ENCODE results near the gene CMTR1.

Gene CMTR1

DNA sequence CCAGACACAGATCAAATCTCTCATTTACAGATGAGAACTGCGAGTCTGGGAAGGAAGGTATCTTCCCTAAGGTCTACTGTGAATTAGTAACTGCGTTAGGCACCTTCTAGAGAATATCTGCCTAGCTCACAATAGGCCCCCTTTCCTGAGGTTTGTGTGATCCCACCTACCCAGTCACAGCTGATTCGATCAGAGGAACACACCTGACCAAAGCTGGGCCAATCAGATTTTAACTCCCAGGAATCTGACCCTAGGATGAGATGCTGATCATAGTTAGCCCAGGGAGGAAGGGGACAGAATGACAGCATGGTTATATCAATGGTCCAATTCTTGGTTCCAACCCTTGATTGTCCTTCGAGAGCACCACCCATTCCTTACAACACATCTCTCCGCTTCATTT is 74.1 kb downstream of the CMTR1 start:
- Histone ChIP-seq H3K4me1 (ENCODE audit: low read depth, poor library complexity, severe bottlenecking) (peaks cover 12% of the 10 kb centered on the region), H3K9ac (no peak overlapping the region), H3K79me2 (ENCODE audit: insufficient read depth, low read depth) (no peaks in the 10 kb centered on the region), H3K36me3 (ENCODE audit: insufficient read depth) (no peaks in the 10 kb centered on the region), H3K4me3 (IDR thresholded peaks at IDR 0.05; ENCODE audit: insufficient read depth, low read depth, low read length) (no peak overlapping the region), H3K27ac (no peak overlapping the region), H4K20me1 (ENCODE audit: insufficient read depth) (no peaks in the 10 kb centered on the region), H2AFZ (ENCODE audit: low read depth) (no peak overlapping the region), H3K4me2 (no peak overlapping the region), H3K27me3 (ENCODE audit: insufficient read depth, low read depth) (no peaks in the 10 kb centered on the region)
- TF ChIP-seq, protein P1, sequence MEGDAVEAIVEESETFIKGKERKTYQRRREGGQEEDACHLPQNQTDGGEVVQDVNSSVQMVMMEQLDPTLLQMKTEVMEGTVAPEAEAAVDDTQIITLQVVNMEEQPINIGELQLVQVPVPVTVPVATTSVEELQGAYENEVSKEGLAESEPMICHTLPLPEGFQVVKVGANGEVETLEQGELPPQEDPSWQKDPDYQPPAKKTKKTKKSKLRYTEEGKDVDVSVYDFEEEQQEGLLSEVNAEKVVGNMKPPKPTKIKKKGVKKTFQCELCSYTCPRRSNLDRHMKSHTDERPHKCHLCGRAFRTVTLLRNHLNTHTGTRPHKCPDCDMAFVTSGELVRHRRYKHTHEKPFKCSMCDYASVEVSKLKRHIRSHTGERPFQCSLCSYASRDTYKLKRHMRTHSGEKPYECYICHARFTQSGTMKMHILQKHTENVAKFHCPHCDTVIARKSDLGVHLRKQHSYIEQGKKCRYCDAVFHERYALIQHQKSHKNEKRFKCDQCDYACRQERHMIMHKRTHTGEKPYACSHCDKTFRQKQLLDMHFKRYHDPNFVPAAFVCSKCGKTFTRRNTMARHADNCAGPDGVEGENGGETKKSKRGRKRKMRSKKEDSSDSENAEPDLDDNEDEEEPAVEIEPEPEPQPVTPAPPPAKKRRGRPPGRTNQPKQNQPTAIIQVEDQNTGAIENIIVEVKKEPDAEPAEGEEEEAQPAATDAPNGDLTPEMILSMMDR (conservative IDR thresholded peaks at IDR 0.05; ENCODE audit: low read depth, low read length) = no peak

GRCh38 chr6:37507690-37508421 is 74.8 kb downstream of the CMTR1 start:
- TF ChIP-seq, protein P1 (conservative IDR thresholded peaks at IDR 0.05; ENCODE audit: low read depth, low read length) = no peak
- peak overlapping the region; percentile 51; the same call in 1 of the 2 replicates for H3K27ac ChIP-seq
- H3K36me3 ChIP-seq (ENCODE audit: insufficient read depth) = no peaks in the 10 kb centered on the region
- no peaks in the 10 kb centered on the region for H3K79me2 ChIP-seq (ENCODE audit: insufficient read depth, low read depth)
- no peak overlapping the region for H2AFZ ChIP-seq (ENCODE audit: low read depth)
- no peaks in the 10 kb centered on the region for H4K20me1 ChIP-seq (ENCODE audit: insufficient read depth)
- no peak overlapping the region for H3K9ac ChIP-seq
- H3K27me3 ChIP-seq (ENCODE audit: insufficient read depth, low read depth) = no peaks in the 10 kb centered on the region
- H3K4me1 ChIP-seq (ENCODE audit: low read depth, poor library complexity, severe bottlenecking) = peaks cover 12% of the 10 kb centered on the region
- no peak overlapping the region for H3K4me3 ChIP-seq (IDR thresholded peaks at IDR 0.05; ENCODE audit: insufficient read depth, low read depth, low read length)
- peak overlapping the region; percentile 40 for H3K4me2 ChIP-seq

DNA sequence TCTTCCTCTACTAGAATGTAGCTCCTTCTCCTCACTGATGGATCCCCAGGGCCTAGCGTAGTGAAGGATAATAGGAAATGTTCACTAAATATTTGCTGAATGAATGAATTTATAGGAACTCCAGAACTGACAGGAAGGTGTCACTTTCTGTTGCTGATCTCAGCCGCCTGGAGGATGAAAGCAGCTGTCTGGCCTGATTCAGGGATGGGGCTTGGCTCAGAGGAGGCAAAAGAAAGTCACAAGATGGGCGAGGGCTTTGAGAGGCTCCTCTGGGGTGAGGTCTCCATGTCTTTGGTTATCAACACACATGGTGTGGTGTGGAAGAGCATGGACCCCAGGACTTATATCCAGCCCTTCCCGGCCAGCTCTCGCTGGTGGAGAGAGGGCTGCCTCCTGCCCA is 78.2 kb downstream of the CMTR1 start:
- TF ChIP-seq, protein P1 (conservative IDR thresholded peaks at IDR 0.05; ENCODE audit: low read depth, low read length) = no peak
- no peaks in the 10 kb centered on the region for H3K27me3 ChIP-seq (ENCODE audit: insufficient read depth, low read depth)
- no peaks in the 10 kb centered on the region for H4K20me1 ChIP-seq (ENCODE audit: insufficient read depth)
- peaks cover 31% of the 10 kb centered on the region for H3K4me1 ChIP-seq (ENCODE audit: low read depth, poor library complexity, severe bottlenecking)
- H3K27ac ChIP-seq = no peak overlapping the region
- H3K36me3 ChIP-seq (ENCODE audit: insufficient read depth) = no peaks in the 10 kb centered on the region
- H2AFZ ChIP-seq (ENCODE audit: low read depth) = no peak overlapping the region
- H3K79me2 ChIP-seq (ENCODE audit: insufficient read depth, low read depth) = no peaks in the 10 kb centered on the region
- H3K9ac ChIP-seq = no peak overlapping the region
- no peak overlapping the region for H3K4me2 ChIP-seq
- no peak overlapping the region for H3K4me3 ChIP-seq (IDR thresholded peaks at IDR 0.05; ENCODE audit: insufficient read depth, low read depth, low read length)

- H3K4me2 ChIP-seq = no peak overlapping the region
- peaks cover 32% of the 10 kb centered on the region for H3K4me1 ChIP-seq (ENCODE audit: low read depth, poor library complexity, severe bottlenecking)
These were observed 78.9 kb downstream of the CMTR1 start for GRCh38 chr6:37511910-37512399.

More at GRCh38 chr6:37511910-37512399, 78.9 kb downstream of the CMTR1 start:
- no peaks in the 10 kb centered on the region for H3K79me2 ChIP-seq (ENCODE audit: insufficient read depth, low read depth)
- no peak overlapping the region for H3K27ac ChIP-seq
- no peak overlapping the region for H3K9ac ChIP-seq
- no peak overlapping the region for H2AFZ ChIP-seq (ENCODE audit: low read depth)
- TF ChIP-seq, protein P1 (conservative IDR thresholded peaks at IDR 0.05; ENCODE audit: low read depth, low read length) = no peak
- H3K36me3 ChIP-seq (ENCODE audit: insufficient read depth) = no peaks in the 10 kb centered on the region
- no peaks in the 10 kb centered on the region for H4K20me1 ChIP-seq (ENCODE audit: insufficient read depth)
- no peak overlapping the region for H3K4me3 ChIP-seq (IDR thresholded peaks at IDR 0.05; ENCODE audit: insufficient read depth, low read depth, low read length)
- H3K27me3 ChIP-seq (ENCODE audit: insufficient read depth, low read depth) = no peaks in the 10 kb centered on the region

Measured in KMS-11 (cell line).